IMR-90 (cell line): Measurements from ENCODE around the gene PTRH2. TPM values are rescaled to one million over a fixed set of nuclear protein-coding genes. Genes with fewer than 3 reads are reported as not detected.

ENCODE experiments used
- ATAC-seq: fragments of 200-7000 bp; cut with Tn5 transposase; 2 replicates; pipeline ENCODE4 v1.9.1; 2020; ENCODE audit warnings: low read depth, mild to moderate bottlenecking, moderate library complexity
- BruUV-seq: library from RNA; stranded (reverse); fragments of 400-500 nt; replicated peaks from 2 replicates; lab custom pipeline; 2021; lab: Mats Ljungman, UMichigan
- CTCF ChIA-PET: fragments of 300-600 bp; formaldehyde crosslinking; extraction: SDS; loops from one replicate; lab custom pipeline; 2021; ENCODE audit warnings: antibody characterized with exemption; lab: Yijun Ruan, JAX
- POLR2A ChIA-PET: fragments of 300-600 bp; sonication (Branson Sonifier 250); formaldehyde crosslinking; loops from one replicate; lab custom pipeline; 2022; ENCODE audit warnings: antibody characterized with exemption; ENCODE audit not compliant: unreplicated experiment; lab: Charles Lee
- DNase-seq: peaks from one replicate; pipeline ENCODE4 v3.0.0; 2013
- H2AFZ ChIP-seq: replicated peaks from 2 replicates; pipeline ENCODE3; 2013; ENCODE audit warnings: low read length, mild to moderate bottlenecking; ENCODE audit not compliant: poor library complexity
- H2AK5ac ChIP-seq: 2 replicates; pipeline ENCODE4 v1.6.1; 2013; ENCODE audit warnings: low read depth, low read length, inconsistent platforms
- H2AK9ac ChIP-seq: replicated peaks from 2 replicates; pipeline ENCODE3; 2013; ENCODE audit warnings: mild to moderate bottlenecking, low read depth, low read length, moderate library complexity; ENCODE audit not compliant: poor library complexity
- H2BK120ac ChIP-seq: 2 replicates; pipeline ENCODE4 v1.6.1; 2013; ENCODE audit warnings: low read depth, low read length, inconsistent platforms
- H2BK15ac ChIP-seq: 3 replicates; pipeline ENCODE4 v1.6.1; 2013; ENCODE audit warnings: low read depth, low read length, inconsistent platforms
- H2BK20ac ChIP-seq: 2 replicates; pipeline ENCODE4 v1.6.1; 2013; ENCODE audit warnings: low read depth, mild to moderate bottlenecking, inconsistent platforms, low read length, moderate library complexity
- H2BK5ac ChIP-seq: 2 replicates; pipeline ENCODE4 v1.6.1; 2013; ENCODE audit warnings: mild to moderate bottlenecking, low read depth, low read length, inconsistent platforms; ENCODE audit not compliant: poor library complexity, severe bottlenecking
- H3K14ac ChIP-seq: replicated peaks from 2 replicates; pipeline ENCODE4 v1.6.1; 2013; ENCODE audit warnings: low read depth, low read length, inconsistent platforms
- H3K18ac ChIP-seq: 2 replicates; pipeline ENCODE4 v1.6.1; 2013; ENCODE audit warnings: low read depth, low read length, control low read depth
- H3K23ac ChIP-seq: 2 replicates; pipeline ENCODE4 v1.6.1; 2013; ENCODE audit warnings: low read depth, low read length, inconsistent platforms
- H3K27ac ChIP-seq: 2 replicates; pipeline ENCODE4 v1.5.1; 2013; ENCODE audit warnings: mild to moderate bottlenecking, control low read depth, low read length; ENCODE audit not compliant: insufficient read depth
- H3K27me3 ChIP-seq: 2 replicates; pipeline ENCODE4 v1.6.1; 2013; ENCODE audit warnings: low read length; ENCODE audit not compliant: control insufficient read depth, insufficient read depth
- H3K36me3 ChIP-seq: 2 replicates; pipeline ENCODE4 v1.6.1; 2013; ENCODE audit warnings: low read length, mixed read lengths; ENCODE audit not compliant: control insufficient read depth, insufficient read depth
- H3K4ac ChIP-seq: 2 replicates; pipeline ENCODE4 v1.6.1; 2013; ENCODE audit warnings: low read depth, low read length, inconsistent platforms
- H3K4me1 ChIP-seq: 2 replicates; pipeline ENCODE4 v1.6.1; 2013; ENCODE audit warnings: low read length, mixed read lengths; ENCODE audit not compliant: control insufficient read depth, insufficient read depth
- H3K4me2 ChIP-seq: 2 replicates; pipeline ENCODE4 v1.6.1; 2013; ENCODE audit warnings: low read depth, mild to moderate bottlenecking, control low read depth, low read length, moderate library complexity
- H3K4me3 ChIP-seq: 2 replicates; pipeline ENCODE4 v1.5.1; 2013; ENCODE audit warnings: low read depth, mild to moderate bottlenecking, control low read depth, low read length, moderate library complexity; ENCODE audit not compliant: insufficient read depth
- H3K56ac ChIP-seq: 2 replicates; pipeline ENCODE4 v1.6.1; 2013; ENCODE audit warnings: low read length, inconsistent platforms; ENCODE audit not compliant: insufficient read depth; ENCODE audit errors: extremely low read depth
- H3K79me1 ChIP-seq, 2 experiments: 2 replicates each; pipeline ENCODE4 v1.6.1; 2013; ENCODE audit warnings: low read length in 2 of 2, inconsistent platforms in 1 of 2, low read depth in 1 of 2
- H3K9ac ChIP-seq: 2 replicates; pipeline ENCODE4 v1.6.1; 2013; ENCODE audit warnings: low read depth, low read length, control low read depth
- H3K9me1 ChIP-seq: 2 replicates; pipeline ENCODE4 v1.6.1; 2013; ENCODE audit warnings: low read length, inconsistent platforms; ENCODE audit not compliant: insufficient read depth
- H3K9me3 ChIP-seq: 2 replicates; pipeline ENCODE4 v1.6.1; 2013; ENCODE audit warnings: low read length; ENCODE audit not compliant: control insufficient read depth, insufficient read depth
- H4K20me1 ChIP-seq: 2 replicates; pipeline ENCODE4 v1.6.1; 2013; ENCODE audit warnings: low read length, inconsistent platforms; ENCODE audit not compliant: insufficient read depth
- H4K5ac ChIP-seq: 2 replicates; pipeline ENCODE4 v1.6.1; 2013; ENCODE audit warnings: mild to moderate bottlenecking, low read depth, low read length, control low read depth
- H4K8ac ChIP-seq, 2 experiments: 2 replicates each; pipeline ENCODE4 v1.6.1; 2013; ENCODE audit warnings: low read depth in 2 of 2, low read length in 2 of 2, control low read depth in 1 of 2, inconsistent platforms in 1 of 2
- H4K91ac ChIP-seq: 2 replicates; pipeline ENCODE4 v1.6.1; 2013; ENCODE audit warnings: low read depth, low read length, inconsistent platforms; ENCODE audit not compliant: insufficient read depth
- BHLHE40 ChIP-seq: fragments of 150-350 bp; IDR thresholded peaks from 2 replicates; pipeline ENCODE4 v1.6.1; 2016; ENCODE audit warnings: mild to moderate bottlenecking, low read depth, low read length
- FOS ChIP-seq: fragments of 150-350 bp; IDR thresholded peaks from 2 replicates; pipeline ENCODE4 v1.6.1; 2016; ENCODE audit warnings: low read depth, low read length
- MAFK ChIP-seq: IDR thresholded peaks from 2 replicates; pipeline ENCODE4 v1.6.1; 2012; ENCODE audit warnings: low read depth, low read length, improper control_type of control experiment
- MAZ ChIP-seq: IDR thresholded peaks from 2 replicates; pipeline ENCODE4 v1.6.1; 2012; ENCODE audit warnings: low read depth, mild to moderate bottlenecking, low read length, improper control_type of control experiment, moderate library complexity, borderline replicate concordance
- MXI1 ChIP-seq: IDR thresholded peaks from 2 replicates; pipeline ENCODE4 v1.6.1; 2012; ENCODE audit warnings: low read depth, mild to moderate bottlenecking, low read length, moderate library complexity, borderline replicate concordance
- POLR2A ChIP-seq: IDR thresholded peaks from 2 replicates; pipeline ENCODE4 v1.6.1; 2012; ENCODE audit warnings: mild to moderate bottlenecking, low read depth, low read length
- RAD21 ChIP-seq: IDR thresholded peaks from 2 replicates; pipeline ENCODE4 v1.6.1; 2012; ENCODE audit warnings: low read length, improper control_type of control experiment
- RCOR1 ChIP-seq: IDR thresholded peaks from 2 replicates; pipeline ENCODE4 v1.6.1; 2012; ENCODE audit warnings: mild to moderate bottlenecking, low read length, improper control_type of control experiment; ENCODE audit not compliant: insufficient replicate concordance
- WGBS, 2 experiments: methylation state at CpG; one replicate each; pipeline versions ENCODE4 v1.1.5 to v1.1.7; 2013; ENCODE audit warnings: missing lambda C conversion rate in 2 of 2; ENCODE audit not compliant: insufficient read length in 1 of 2; ENCODE audit errors: extremely low coverage in 2 of 2; 5-methylcytosine and 5-hydroxymethylcytosine counted together
- dilution Hi-C: fragments of 300-500 bp; cut with HindIII; formaldehyde crosslinking; loops from one replicate; pipeline ENCODE4 v1.14.3; 2018; ENCODE audit warnings: low sequenced_read_pairs; ENCODE audit not compliant: unreplicated experiment
- in situ Hi-C: fragments of 300-500 bp; cut with MboI; formaldehyde crosslinking; loops from 3 replicates; pipeline ENCODE4 v1.14.3; 2019; ENCODE audit warnings: low sequenced_read_pairs, inconsistent platforms, mixed read lengths
- intact Hi-C: fragments of 100-400 bp; cut with micrococcal nuclease; formaldehyde crosslinking; loops from 2 replicates; pipeline ENCODE4 v1.10.0; 2022
- polyA plus RNA-seq, 3 experiments: library from polyadenylated mRNA; depleted of rRNA; stranded (reverse); fragments of >200 nt; gene quantifications; 2 replicates each; pipeline ENCODE4 v1.2.3, GENCODE V29; 2012; ENCODE audit warnings: low replicate concordance in 1 of 3
- total RNA-seq: library from RNA; depleted of rRNA; stranded (reverse); fragments of >200 nt; gene quantifications from 2 replicates; pipeline ENCODE4 v1.2.3, GENCODE V29; 2012
- TF ChIP-seq, protein P1 (sequence below): fragments of 150-350 bp; IDR thresholded peaks from 2 replicates; pipeline ENCODE4 v1.6.1; 2017; ENCODE audit warnings: mild to moderate bottlenecking, antibody characterized with exemption, low read length, low read depth
- TF ChIP-seq, protein P2 (sequence below): fragments of 150-350 bp; IDR thresholded peaks from 2 replicates; pipeline ENCODE4 v1.6.1; 2016; ENCODE audit warnings: low read depth, mild to moderate bottlenecking, low read length, moderate library complexity, borderline replicate concordance

Gene PTRH2
- total and polyA plus RNA-seq, 2 of the 4 experiments (the other 2 are of a cell fraction): 24.9 to 49.7 TPM

DNA sequence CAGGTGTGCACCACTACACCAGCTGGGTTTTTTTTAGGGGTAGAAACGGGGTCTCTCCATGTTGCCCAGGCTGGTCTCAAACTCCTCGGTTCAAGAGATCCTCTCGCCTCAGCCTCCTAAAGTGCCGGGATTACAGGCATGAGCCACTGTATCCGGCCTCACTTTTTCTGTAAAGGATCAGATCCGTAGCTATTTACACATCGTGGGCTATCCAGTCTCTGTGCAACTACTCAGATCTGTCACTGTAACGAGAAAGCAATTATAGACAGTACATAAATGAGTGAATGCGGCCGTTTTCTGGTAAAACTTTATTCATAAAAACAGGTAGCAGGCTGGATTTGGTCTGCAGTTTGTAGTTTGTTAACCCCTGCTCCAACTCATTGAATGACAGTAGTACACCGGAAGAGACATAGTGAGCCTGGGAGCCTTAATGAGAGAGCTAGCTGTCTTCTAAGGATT is 44.8 kb upstream of the PTRH2 start:
- peaks cover 0 to 31% of the 10 kb centered on the region in 2 experiments; a peak in 2 of 4 replicates for H3K79me1 ChIP-seq
- H3K4me2 ChIP-seq: no peak overlapping the region
- H2AK9ac ChIP-seq: no peak overlapping the region
- H3K9me3 ChIP-seq: no peaks in the 10 kb centered on the region
- intact Hi-C loops (loop anchor here (2.0 kb wide), 1 partner anchor 35 kb away; no protein-coding TSS in a partner anchor), dilution Hi-C loops (no loop called here), in situ Hi-C loops (no loop called here)
- CTCF ChIA-PET: interaction anchor here (0.6 to 2.2 kb wide), 3 partner anchors 25 to 312 kb away, joined by 3 to 6 read pairs (median 3); no protein-coding TSS in a partner anchor
- H2AFZ ChIP-seq: no peak overlapping the region
- H4K8ac ChIP-seq: peak overlapping the region in 1 of 2 experiments; percentile 77; a peak in 1 of 4 replicates
- no TSS peak for BruUV-seq
- peak overlapping the region; percentile 54; the same call in 1 of the 2 replicates for H3K27ac ChIP-seq
- H2BK120ac ChIP-seq: peak overlapping the region; percentile 22
- H2AK5ac ChIP-seq: peak overlapping the region; percentile 5
- H3K23ac ChIP-seq: peak overlapping the region; percentile 62; the same call in 1 of the 2 replicates
- peak overlapping the region; percentile 69; the same call in 1 of the 2 replicates for H3K14ac ChIP-seq
- peaks cover 14% of the 10 kb centered on the region for H3K4me1 ChIP-seq
- ATAC-seq (no peak), DNase-seq (no peak)
- no peaks in the 10 kb centered on the region for H3K36me3 ChIP-seq
- H2BK20ac ChIP-seq: peak overlapping the region; percentile 12; the same call in 1 of the 2 replicates
- peak overlapping the region; percentile 54 for H3K4ac ChIP-seq
- H3K18ac ChIP-seq: peak overlapping the region; percentile 81
- peak overlapping the region; percentile 62; the same call in 1 of the 2 replicates for H4K5ac ChIP-seq
- H2BK5ac ChIP-seq: peak overlapping the region; percentile 86
- no peak overlapping the region for H3K4me3 ChIP-seq
- H3K9ac ChIP-seq: peak overlapping the region; percentile 48; the same call in 1 of the 2 replicates
- no peak for TF ChIP-seq RCOR1
- TF ChIP-seq, protein P1, sequence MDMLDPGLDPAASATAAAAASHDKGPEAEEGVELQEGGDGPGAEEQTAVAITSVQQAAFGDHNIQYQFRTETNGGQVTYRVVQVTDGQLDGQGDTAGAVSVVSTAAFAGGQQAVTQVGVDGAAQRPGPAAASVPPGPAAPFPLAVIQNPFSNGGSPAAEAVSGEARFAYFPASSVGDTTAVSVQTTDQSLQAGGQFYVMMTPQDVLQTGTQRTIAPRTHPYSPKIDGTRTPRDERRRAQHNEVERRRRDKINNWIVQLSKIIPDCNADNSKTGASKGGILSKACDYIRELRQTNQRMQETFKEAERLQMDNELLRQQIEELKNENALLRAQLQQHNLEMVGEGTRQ: no peak
- TF ChIP-seq FOS: no peak
- TF ChIP-seq MAZ: no peak
- no peak for TF ChIP-seq POLR2A
- no peak for TF ChIP-seq BHLHE40
- TF ChIP-seq RAD21: no peak
- TF ChIP-seq, protein P2, sequence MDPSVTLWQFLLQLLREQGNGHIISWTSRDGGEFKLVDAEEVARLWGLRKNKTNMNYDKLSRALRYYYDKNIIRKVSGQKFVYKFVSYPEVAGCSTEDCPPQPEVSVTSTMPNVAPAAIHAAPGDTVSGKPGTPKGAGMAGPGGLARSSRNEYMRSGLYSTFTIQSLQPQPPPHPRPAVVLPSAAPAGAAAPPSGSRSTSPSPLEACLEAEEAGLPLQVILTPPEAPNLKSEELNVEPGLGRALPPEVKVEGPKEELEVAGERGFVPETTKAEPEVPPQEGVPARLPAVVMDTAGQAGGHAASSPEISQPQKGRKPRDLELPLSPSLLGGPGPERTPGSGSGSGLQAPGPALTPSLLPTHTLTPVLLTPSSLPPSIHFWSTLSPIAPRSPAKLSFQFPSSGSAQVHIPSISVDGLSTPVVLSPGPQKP: no peak
- TF ChIP-seq MXI1: no peak
- no peak for TF ChIP-seq MAFK
- H4K91ac ChIP-seq: peak overlapping the region; percentile 7
- 100% methylated on average over 6 of the region's 11 CpGs; no CpG with 5 or more reads in 1 of the 2 experiments for WGBS, 2 experiments
- POLR2A ChIA-PET: interaction anchor here (0.5 to 4.3 kb wide), 3 partner anchors 80 to 92 kb away, joined by 5 to 87 read pairs (median 5); no protein-coding TSS in a partner anchor
- no peaks in the 10 kb centered on the region for H3K27me3 ChIP-seq
- H3K9me1 ChIP-seq: no peaks in the 10 kb centered on the region
- H4K20me1 ChIP-seq: no peaks in the 10 kb centered on the region
- peak overlapping the region; percentile 70; the same call in 1 of the 3 replicates for H2BK15ac ChIP-seq
- no peak overlapping the region; the same call in 1 of the 2 replicates for H3K56ac ChIP-seq
